Activated naive CD4-positive, alpha-beta T cell treated with anti-CD3 and anti-CD28 coated beads, Interleukin-2, amount 50 U/mL, for 72 hours (primary cell): ENCODE measurements around the gene EDA2R. TPM values are rescaled to one million over a fixed set of nuclear protein-coding genes. Genes with fewer than 3 reads are reported as not detected.

ENCODE experiments used
- ATAC-seq, 2 donors: fragments of 150-1000 bp; cut with Tn5 transposase; 2 replicates each; pipeline ENCODE4 v1.10.0; 2021; ENCODE audit warnings: mild to moderate bottlenecking in 2 of 2, moderate library complexity in 2 of 2
- DNase-seq, 2 donors: peaks; one replicate each; pipeline ENCODE4 v3.0.0; 2021 to 2022; ENCODE audit warnings: low spot score in 2 of 2
- H3K27ac Mint-ChIP-seq, 2 donors: one replicate each; pipeline ENCODE4 v1.8.0; 2022; ENCODE audit warnings: mild to moderate bottlenecking in 2 of 2, mixed read lengths in 2 of 2
- H3K36me3 Mint-ChIP-seq, 2 donors: one replicate each; pipeline ENCODE4 v1.8.0; 2022; ENCODE audit warnings: mixed read lengths in 2 of 2
- H3K9me3 Mint-ChIP-seq, 2 donors: one replicate each; pipeline ENCODE4 v1.8.0; 2022; ENCODE audit warnings: mixed read lengths in 2 of 2
- total RNA-seq, 2 donors: library from RNA; stranded (reverse); gene quantifications; one replicate each; pipeline ENCODE4 v1.2.3, GENCODE V29; 2022

EDA2R gene
- total RNA-seq, 2 donors from 2014 or later: 1.9 to 9.7 TPM

DNA sequence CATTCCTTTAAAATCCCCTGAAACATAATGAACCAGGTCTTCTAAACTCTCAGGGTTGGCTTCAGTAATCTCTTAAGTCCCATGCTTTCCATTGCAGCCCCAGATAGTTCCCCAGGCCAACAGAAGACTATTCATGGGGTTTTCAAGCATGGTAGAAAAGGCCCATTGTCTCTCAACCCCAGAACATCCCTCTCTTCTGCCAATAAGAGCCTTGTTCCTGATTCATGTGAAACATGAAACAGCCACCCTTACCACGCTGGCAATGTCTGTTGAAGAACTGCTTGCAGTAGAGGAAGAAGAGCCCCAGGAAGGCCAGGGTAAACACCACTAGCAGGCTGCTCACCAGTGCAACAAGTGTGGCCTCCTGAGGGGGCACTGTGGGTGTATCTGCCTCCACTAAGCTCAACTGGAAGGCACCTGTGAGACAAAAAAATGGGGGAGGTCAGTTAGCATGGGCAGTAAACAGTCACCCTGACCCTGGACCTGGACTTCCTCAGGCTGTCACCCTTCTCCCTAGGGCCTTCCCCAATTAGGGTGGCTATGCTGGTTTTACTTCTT is 36.4 kb downstream of the EDA2R start:
- H3K27ac Mint-ChIP-seq: no peak overlapping the region
- peaks cover under 1 to 2% of the 10 kb centered on the region in 2 donors for H3K9me3 Mint-ChIP-seq
- DNase-seq: no peak
- no peak for ATAC-seq
- H3K36me3 Mint-ChIP-seq: peaks cover 0 to under 1% of the 10 kb centered on the region in 2 donors

DNA sequence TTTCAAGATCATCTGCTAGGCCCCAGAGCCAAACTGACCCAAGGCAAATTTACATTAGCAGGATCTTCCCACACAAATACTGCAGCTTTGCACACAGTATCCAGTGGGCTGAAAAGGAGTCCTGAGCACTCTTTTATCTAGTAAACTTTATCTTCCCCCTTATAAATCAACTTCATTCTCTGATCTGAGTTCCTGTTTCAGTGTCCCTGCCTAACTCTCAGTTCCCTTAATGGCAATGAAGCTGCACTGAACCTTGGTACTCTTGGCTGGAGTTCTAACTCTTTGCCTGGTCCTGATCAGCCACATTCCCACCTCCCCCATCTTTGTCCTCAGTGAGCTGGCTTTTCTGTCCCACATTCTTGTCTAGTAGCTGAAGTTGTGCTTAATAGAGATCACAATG is 37.4 kb downstream of the EDA2R start:
- ATAC-seq (no peak), DNase-seq (no peak)
- Mint-ChIP-seq H3K36me3 (no peaks in the 10 kb centered on the region), H3K27ac (no peak overlapping the region), H3K9me3 (no peaks in the 10 kb centered on the region)

DNA sequence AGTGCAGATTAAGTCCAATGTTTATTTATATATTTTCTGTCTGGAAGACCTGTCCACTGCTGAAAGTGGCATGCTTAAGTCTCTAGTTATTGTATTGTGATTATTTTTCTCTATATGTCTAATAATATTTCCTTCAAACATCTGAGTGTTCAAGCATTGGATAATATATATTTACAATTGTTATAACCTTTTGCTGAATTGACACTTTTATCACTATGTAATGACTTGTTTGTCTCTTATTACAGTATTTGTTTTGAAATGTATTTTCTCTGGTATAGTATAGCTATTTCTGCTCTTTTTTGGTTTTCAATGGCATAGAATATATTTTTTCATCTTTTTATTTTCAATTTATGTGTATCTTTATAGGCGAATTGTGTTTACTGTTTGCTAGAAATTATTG is 59.7 kb downstream of the EDA2R start:
- ATAC-seq (no peak), DNase-seq (no peak)
- Mint-ChIP-seq H3K27ac (no peak overlapping the region), H3K9me3 (peaks cover 4 to 5% of the 10 kb centered on the region in 2 donors), H3K36me3 (peaks cover 0 to 9% of the 10 kb centered on the region in 2 donors)

DNA sequence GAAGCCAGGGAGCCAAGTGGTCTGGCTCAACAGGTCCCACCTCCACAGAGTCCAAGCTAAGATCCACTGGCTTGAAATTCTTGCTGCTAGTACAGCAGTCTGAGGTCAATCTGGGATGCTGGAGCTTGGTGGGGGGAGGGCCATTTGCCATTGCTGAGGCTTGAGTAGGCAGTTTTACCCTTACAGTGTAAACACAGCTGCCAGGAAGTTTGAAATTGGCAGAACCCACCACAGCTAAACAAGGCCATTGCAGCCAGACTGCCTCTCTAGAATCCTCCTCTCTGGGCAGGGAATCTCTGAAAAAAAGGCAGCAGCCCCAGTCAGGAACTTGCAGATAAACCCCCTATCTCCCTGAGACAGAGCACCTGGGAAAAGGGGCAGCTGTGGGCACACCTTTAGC is 84.9 kb downstream of the EDA2R start:
- ATAC-seq (no peak), DNase-seq (no peak)
- no peak overlapping the region for H3K27ac Mint-ChIP-seq
- no peaks in the 10 kb centered on the region for H3K36me3 Mint-ChIP-seq
- H3K9me3 Mint-ChIP-seq: peaks cover 7 to 16% of the 10 kb centered on the region in 2 donors

DNA sequence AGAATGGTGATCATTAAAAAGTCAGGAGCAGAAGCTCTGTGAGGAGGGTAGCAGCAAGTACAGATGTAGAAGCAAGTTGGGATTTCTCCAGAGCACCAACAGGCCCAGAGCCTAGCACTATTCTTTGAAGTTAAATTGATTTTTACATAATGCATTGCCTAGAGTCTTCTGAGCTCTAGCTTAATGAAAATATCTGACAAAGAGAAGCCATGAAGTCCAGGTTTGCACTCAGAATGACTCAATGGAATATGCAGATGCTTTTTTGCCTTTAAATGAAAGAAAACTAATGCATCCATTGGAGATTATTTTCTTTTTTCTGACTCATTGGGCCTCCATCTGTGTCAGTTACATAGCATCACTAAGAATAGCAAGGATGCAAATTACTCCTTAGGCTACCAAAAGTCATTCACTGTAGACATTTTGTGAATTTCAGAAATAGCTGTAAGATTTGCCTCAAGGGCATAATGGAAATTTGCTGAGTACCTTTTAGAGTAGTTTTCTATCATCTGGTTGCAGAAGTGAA is 91.0 kb downstream of the EDA2R start:
- Mint-ChIP-seq H3K36me3 (no peaks in the 10 kb centered on the region), H3K9me3 (no peaks in the 10 kb centered on the region), H3K27ac (no peak overlapping the region)
- ATAC-seq: no peak
- no peak for DNase-seq
